ENCODE measurements around the gene HMX2.

The HMX2 gene

DNA sequence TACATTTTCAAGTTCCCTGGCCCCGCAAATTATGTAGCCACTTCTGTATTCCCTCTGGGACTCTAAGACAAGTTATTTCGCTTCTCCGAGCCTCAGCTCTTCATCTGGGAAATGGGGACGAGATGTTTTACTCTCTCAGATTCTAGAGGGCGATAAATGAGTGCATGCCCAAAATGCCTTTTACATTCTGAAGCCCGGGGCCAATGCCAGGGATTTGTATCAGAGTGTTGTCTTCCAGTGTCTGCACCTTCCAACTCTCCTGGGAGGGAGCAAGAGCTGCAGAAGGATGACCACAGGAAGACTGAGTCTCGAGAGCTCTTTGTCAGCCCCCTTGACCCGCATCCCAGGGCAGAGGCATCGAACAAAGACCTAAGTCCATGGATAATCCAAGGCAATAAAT lies 46.1 kb downstream of the HMX2 start:
- in situ Hi-C loops (cut with HindIII; ENCODE audit: low sequenced_read_pairs) = no loop called here
- TF ChIP-seq, protein P1, sequence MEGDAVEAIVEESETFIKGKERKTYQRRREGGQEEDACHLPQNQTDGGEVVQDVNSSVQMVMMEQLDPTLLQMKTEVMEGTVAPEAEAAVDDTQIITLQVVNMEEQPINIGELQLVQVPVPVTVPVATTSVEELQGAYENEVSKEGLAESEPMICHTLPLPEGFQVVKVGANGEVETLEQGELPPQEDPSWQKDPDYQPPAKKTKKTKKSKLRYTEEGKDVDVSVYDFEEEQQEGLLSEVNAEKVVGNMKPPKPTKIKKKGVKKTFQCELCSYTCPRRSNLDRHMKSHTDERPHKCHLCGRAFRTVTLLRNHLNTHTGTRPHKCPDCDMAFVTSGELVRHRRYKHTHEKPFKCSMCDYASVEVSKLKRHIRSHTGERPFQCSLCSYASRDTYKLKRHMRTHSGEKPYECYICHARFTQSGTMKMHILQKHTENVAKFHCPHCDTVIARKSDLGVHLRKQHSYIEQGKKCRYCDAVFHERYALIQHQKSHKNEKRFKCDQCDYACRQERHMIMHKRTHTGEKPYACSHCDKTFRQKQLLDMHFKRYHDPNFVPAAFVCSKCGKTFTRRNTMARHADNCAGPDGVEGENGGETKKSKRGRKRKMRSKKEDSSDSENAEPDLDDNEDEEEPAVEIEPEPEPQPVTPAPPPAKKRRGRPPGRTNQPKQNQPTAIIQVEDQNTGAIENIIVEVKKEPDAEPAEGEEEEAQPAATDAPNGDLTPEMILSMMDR (IDR thresholded peaks at IDR 0.05; ENCODE audit: low read depth, low read length) = no peak
- no peak overlapping the region for H3K4me3 ChIP-seq (ENCODE audit: low read depth, low read length)
- DNase-seq (ENCODE audit: low read depth, low spot score) = no peak

All from astrocyte of the spinal cord (primary cell).